ENCODE measurements around the gene GOLGA8T.
"Not testable (repeated sequence)": the region's sequence is repeated elsewhere in the genome, so short reads cannot be mapped to it uniquely, and the experiment has no call there.

The GOLGA8T gene

DNA sequence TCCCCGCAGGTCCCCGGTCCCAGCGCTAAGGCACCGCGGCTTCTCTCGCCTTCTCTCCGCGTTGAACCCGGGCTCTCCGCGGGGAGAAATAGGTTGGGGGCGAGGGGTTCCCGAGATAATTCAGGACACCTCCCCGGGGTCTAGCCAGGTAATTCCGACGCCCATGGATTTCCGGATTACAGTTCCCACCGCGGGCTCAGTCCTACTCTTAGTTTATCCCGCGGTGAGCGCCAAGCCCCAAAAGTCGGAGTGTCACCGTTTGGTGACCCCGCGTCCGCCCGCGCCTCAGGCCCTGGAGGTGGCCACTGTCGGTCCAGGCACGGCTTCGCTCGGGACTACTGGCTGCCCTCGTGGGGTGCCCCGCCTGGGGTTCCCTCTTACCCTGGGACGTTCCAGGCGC, 56.8 kb downstream of the GOLGA8T start:
- DNase-seq (ENCODE audit: low spot score), result not testable (repeated sequence)

DNA sequence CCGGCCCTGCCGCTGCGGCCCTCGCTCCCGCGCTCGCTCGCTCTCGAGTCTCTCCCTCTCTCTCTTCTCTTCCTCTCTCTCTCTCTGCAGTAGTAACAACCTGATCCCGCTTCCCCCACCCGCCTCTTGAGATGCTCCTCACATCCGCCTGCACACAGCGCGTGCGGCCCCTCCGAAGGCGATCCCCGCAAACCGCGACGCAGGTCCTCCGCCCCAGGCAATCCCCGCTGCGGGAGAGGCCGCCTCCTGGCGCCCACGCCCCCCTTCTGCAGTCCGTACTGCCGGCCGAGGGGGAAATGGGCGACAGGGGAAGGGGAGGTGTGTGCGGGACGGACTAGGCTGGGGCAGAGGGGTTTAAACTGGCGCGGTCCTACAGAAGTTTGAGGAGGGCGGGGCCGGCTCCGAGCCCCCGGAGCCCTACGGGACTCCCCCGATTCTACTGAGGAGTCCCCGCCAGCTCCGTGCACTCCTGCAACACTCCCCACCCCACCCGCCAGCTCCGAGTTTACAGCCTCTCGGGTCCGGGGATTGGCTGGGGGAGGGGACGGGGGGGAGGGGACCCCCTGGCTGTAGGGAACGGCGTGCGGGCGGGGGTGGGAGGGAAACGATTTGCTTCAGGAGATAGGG, 57.4 kb downstream of the GOLGA8T start:
- DNase-seq (ENCODE audit: low spot score), result not testable (repeated sequence)

DNA sequence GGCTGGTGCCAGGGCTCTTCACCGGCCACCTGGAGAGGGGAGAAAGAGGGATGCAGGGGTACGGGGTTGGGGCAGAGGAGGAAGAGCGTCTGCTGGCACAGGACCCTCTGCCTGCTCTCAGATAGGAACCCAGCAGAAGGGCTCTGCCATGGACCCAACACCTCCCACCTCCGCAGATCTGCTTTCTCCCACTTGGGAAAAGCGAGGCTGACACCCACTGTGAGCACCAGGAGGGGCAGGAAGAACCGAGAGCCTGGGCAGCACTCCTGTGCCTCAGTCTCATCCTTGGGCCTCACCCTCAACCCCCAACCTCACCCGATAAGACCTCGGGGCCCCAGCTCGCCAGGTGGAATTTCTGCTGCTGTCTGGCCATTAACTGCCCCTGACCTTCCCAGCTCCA, 58.0 kb downstream of the GOLGA8T start:
- DNase-seq (ENCODE audit: low spot score), result not testable (repeated sequence)

All from germinal center (tissue), 1 donor.